HG03521 (cell line): ENCODE results near the gene MARCHF9.

Source experiments
- ATAC-seq: cut with Tn5 transposase; IDR thresholded peaks from one replicate; pipeline ENCODE4 v1.9.1; 2021; ENCODE audit warnings: mild to moderate bottlenecking, moderate library complexity; ENCODE audit not compliant: unreplicated experiment

Gene MARCHF9

GRCh38 chr12:57782608-57783465, 27.9 kb downstream of the MARCHF9 start, which contains the start of gene TSFM:
Gene TSFM, plus strand, starts transcription at chr12:57782787. Its CDS starts 15 bp downstream, at chr12:57782802.
- ATAC-seq = peak; percentile 82

- ATAC-seq = no peak
These were observed 28.5 kb downstream of the MARCHF9 start for GRCh38 chr12:57783466-57783801.

- ATAC-seq = no peak
These were observed 29.0 kb downstream of the MARCHF9 start for GRCh38 chr12:57783861-57784260.

- no peak for ATAC-seq
These were observed 39.0 kb downstream of the MARCHF9 start for GRCh38 chr12:57793920-57794319.

- ATAC-seq = no peak
These were observed 40.5 kb downstream of the MARCHF9 start for GRCh38 chr12:57795354-57795753.

- no peak for ATAC-seq
These were observed 42.1 kb downstream of the MARCHF9 start for GRCh38 chr12:57796996-57797395.

GRCh38 chr12:57797933-57798332, 43.0 kb downstream of the MARCHF9 start:
- no peak for ATAC-seq

GRCh38 chr12:57800965-57801364, 46.1 kb downstream of the MARCHF9 start:
- ATAC-seq = no peak

- ATAC-seq = no peak
These were observed 47.7 kb downstream of the MARCHF9 start for GRCh38 chr12:57802607-57803006.

- ATAC-seq = no peak
These were observed 48.5 kb downstream of the MARCHF9 start for GRCh38 chr12:57803319-57803893.

- ATAC-seq = no peak
These were observed 51.8 kb downstream of the MARCHF9 start for GRCh38 chr12:57806677-57807076.

- no peak for ATAC-seq
These were observed 52.4 kb downstream of the MARCHF9 start for GRCh38 chr12:57807285-57807684.

GRCh38 chr12:57808351-57808750, 53.4 kb downstream of the MARCHF9 start:
- no peak for ATAC-seq

GRCh38 chr12:57809425-57809824, 54.5 kb downstream of the MARCHF9 start:
- no peak for ATAC-seq
